Naive thymus-derived CD4-positive, alpha-beta T cell (primary cell): ENCODE results near the gene MRPL55. TPM values are rescaled to one million over a fixed set of nuclear protein-coding genes. Genes with fewer than 3 reads are reported as not detected.

Experiments used
- microRNA-seq: library from miRNA; unstranded; fragments of <30 nt; microRNA quantifications from one replicate; pipeline ENCODE4 v1.2.0, GENCODE V29; 2022; ENCODE audit warnings: borderline microRNAs expressed
- polyA plus RNA-seq, 2 donors: library from polyadenylated mRNA; unstranded; fragments of 300-500 nt; fragmentation: Illumina TruSeq; gene quantifications; one replicate each; pipeline ENCODE4 v1.2.3, GENCODE V29; 2021
- total RNA-seq, 6 experiments: library from RNA in 5 of 6; stranded (reverse) in 5 of 6; gene quantifications; 1 replicate in 5 of 6; 2 replicates in 1 of 6; pipeline ENCODE4 v1.2.3 and lab custom pipeline; 2021 to 2026

The MRPL55 gene
- total and polyA plus RNA-seq, 7 experiments from 2014 or later, result 34.3 to 149 (median 68.5) TPM

Small RNAs within 50 kb of the gene (microRNA-seq; reads per million reads assigned to microRNA genes)
- not detected for gene MIR3620

Other genes with a start within 250 kb of the MRPL55 start
- gene WNT9A, start 161.4 kb downstream of the MRPL55 start, total RNA-seq, result under 1 TPM in 1 of 5 experiments, not detected in 4; 0.29 TPM
- gene WNT9A, start 161.4 kb downstream of the MRPL55 start, polyA plus RNA-seq, result not detected
- gene WNT3A, start 102.3 kb downstream of the MRPL55 start, total RNA-seq, result not detected
- not detected for gene WNT3A, start 102.3 kb downstream of the MRPL55 start, polyA plus RNA-seq
- 100 to 1,000 TPM; 198 to 390 (median 259) TPM for gene ARF1, start 26.6 kb downstream of the MRPL55 start, total RNA-seq
- gene ARF1, start 26.6 kb downstream of the MRPL55 start, polyA plus RNA-seq, result 100 to 1,000 TPM; 382 to 434 TPM
- 10 to 100 TPM; 16.8 to 31.8 (median 27.8) TPM for gene C1orf35, start 6.0 kb downstream of the MRPL55 start, total RNA-seq
- gene C1orf35, start 6.0 kb downstream of the MRPL55 start, polyA plus RNA-seq, result 10 to 100 TPM; 21.9 to 33.0 TPM
- gene GUK1, start 31.0 kb upstream of the MRPL55 start, total RNA-seq, result 100 to 1,000 TPM; 145 to 309 (median 279) TPM
- gene GUK1, start 31.0 kb upstream of the MRPL55 start, polyA plus RNA-seq, result 100 to 1,000 TPM; 278 to 315 TPM
- 1 to 10 TPM in 2 of 5 experiments, under 1 TPM in 3; 0.70 to 3.3 (median 0.94) TPM for gene GJC2, start 40.6 kb upstream of the MRPL55 start, total RNA-seq
- not detected for gene GJC2, start 40.6 kb upstream of the MRPL55 start, polyA plus RNA-seq
- gene IBA57, start 56.5 kb upstream of the MRPL55 start, total RNA-seq, result 10 to 100 TPM in 4 of 5 experiments, 1 to 10 TPM in 1; 9.3 to 17.1 (median 10.9) TPM
- gene IBA57, start 56.5 kb upstream of the MRPL55 start, polyA plus RNA-seq, result 1 to 10 TPM; 5.4 to 5.6 TPM
- 100 to 1,000 TPM in 3 of 5 experiments, 10 to 100 TPM in 2; 27.4 to 132 (median 110) TPM for gene OBSCN, start 98.7 kb upstream of the MRPL55 start, total RNA-seq
- 1 to 10 TPM; 1.3 to 3.8 TPM for gene OBSCN, start 98.7 kb upstream of the MRPL55 start, polyA plus RNA-seq